HEK293T (cell line): ENCODE measurements around the gene SLC25A20.

ENCODE experiments used
- ARNT ChIP-seq: fragments of 450-650 bp; IDR thresholded peaks from 2 replicates; pipeline ENCODE4 v1.6.1; 2017; ENCODE audit warnings: mild to moderate bottlenecking
- SP1 ChIP-seq: fragments of 450-650 bp; IDR thresholded peaks from 2 replicates; pipeline ENCODE4 v1.6.1; 2017

GRCh38 chr3:48819234-48820221 is 79.2 kb downstream of the SLC25A20 start:
- TF ChIP-seq ARNT: no peak
- TF ChIP-seq SP1: no peak
